Stimulated activated CD4-positive, alpha-beta T cell treated with anti-CD3 and anti-CD28 coated beads, Interleukin-15, amount 100 ng/mL, for 1 hour (primary cell): ENCODE results near the gene TNFAIP6.
"Not testable (repeated sequence)": the region's sequence is repeated elsewhere in the genome, so short reads cannot be mapped to it uniquely, and the experiment has no call there.

Experiments
- DNase-seq, 2 donors: peaks; one replicate each; pipeline ENCODE4 v3.0.0-alpha.2; 2020; ENCODE audit warnings: low read depth in 1 of 2, low spot score in 1 of 2

TNFAIP6 gene

GRCh38 chr2:151357359-151357758 is at the start of gene TNFAIP6:
TNFAIP6 (plus strand) TSS chr2:151357592; CDS start chr2:151357667, 75 bp downstream.
- no peak for DNase-seq

DNA sequence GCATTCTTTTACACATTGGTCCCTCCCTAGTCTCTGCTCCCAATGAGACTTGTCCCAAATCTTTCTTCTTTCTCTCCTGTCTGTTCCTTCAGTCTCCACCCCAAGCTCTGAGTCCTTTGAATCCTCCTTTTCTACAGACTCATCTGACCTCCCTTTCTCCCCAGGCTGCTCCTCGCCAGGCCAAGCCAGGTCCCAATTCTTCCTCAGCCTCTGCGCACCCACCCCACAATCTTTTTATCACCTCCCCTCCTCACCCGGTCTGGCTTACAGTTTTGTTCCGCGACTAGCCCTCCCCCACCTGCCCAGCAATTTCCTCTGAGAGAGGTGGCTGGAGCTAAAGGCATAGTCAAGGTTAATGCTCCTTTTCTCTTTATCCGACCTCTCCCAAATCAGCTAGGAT is 47.1 kb upstream of the TNFAIP6 start:
- not testable (repeated sequence) for DNase-seq

DNA sequence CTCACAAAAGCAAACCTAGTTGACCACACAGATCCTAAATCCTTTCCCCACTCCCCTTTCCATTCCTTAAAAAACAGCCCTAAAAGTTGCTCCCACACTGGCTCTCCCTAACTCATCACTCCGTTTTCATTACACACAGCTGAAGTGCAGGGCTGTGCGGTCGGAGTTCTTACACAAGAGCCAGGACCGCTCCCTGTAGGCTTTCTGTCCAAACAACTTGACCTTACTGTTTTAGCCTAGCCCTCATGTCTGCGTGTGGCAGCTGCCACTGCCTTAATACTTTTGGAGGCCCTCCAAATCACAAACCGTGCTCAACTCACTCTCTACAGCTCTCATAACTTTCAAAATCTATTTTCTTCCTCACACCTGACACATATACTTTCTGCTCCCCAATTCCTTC is 45.0 kb upstream of the TNFAIP6 start:
- not testable (repeated sequence) for DNase-seq

GRCh38 chr2:151315381-151315903 is 42.0 kb upstream of the TNFAIP6 start:
- no peak for DNase-seq

GRCh38 chr2:151325581-151326095 is 31.8 kb upstream of the TNFAIP6 start:
- no peak for DNase-seq

- DNase-seq = no peak
Observed at GRCh38 chr2:151326554-151326953, 30.8 kb upstream of the TNFAIP6 start.

DNA sequence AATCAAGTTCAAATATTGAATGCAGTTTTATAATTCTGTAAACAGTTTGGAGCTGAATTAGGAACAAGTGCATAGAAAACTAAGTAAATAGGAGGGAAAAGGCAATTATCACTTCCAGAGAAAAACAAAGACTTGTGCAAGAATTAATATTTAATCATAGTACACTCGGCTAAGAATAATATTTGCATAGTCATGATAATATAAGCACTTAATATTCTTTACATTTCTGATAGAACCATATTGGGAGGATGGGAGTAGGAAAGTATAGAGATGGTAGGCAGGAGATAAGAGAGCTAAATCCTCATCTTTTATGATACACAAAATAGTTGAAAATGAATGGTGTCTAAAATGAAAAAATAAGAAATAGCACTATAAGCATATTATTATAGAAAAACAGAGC is 27.4 kb upstream of the TNFAIP6 start:
- DNase-seq = no peak

DNA sequence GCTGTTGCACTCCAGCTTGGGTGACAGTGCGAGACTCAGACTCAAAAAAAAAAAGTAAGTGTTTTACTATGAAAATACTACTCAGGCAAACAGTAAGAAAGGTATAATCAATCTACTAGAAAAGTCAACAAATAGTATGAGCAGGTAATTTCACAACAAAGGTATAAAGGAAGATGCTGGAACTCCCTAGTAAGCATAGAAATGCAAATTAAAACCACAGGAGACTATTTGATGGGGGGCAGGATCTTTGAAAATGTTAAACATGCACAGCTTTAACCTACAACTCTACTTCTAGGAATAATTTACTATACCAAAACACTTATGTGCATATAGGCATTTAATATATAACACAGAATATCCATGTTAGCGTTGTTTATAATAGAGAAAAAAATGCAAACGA is 24.3 kb upstream of the TNFAIP6 start:
- no peak for DNase-seq

- DNase-seq = no peak
Observed at GRCh38 chr2:151334082-151334815, 23.1 kb upstream of the TNFAIP6 start.

DNA sequence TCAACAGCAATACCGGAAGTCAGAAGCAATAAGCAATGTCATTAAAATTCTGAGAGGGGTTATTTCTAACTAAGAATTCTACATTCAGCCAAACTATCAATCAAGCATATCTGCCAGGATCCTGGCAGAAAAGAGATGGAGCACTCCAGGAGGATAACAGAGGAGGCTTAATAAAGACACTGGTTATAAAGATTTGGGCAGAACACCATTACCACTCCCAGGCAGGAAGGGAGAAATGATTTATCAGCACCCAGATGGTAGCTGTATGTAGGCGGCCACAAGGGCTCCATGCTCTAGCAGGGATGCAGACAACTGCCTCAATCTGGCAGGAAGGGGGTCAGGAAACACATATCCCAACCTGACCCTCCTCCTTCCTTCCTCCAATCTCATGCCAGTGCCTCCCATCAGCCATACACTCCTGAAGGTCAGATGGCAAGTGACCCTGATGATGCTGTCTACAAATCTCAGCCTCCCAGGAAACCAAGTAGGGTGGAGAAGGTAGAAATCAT is 20.5 kb upstream of the TNFAIP6 start:
- no peak for DNase-seq

DNA sequence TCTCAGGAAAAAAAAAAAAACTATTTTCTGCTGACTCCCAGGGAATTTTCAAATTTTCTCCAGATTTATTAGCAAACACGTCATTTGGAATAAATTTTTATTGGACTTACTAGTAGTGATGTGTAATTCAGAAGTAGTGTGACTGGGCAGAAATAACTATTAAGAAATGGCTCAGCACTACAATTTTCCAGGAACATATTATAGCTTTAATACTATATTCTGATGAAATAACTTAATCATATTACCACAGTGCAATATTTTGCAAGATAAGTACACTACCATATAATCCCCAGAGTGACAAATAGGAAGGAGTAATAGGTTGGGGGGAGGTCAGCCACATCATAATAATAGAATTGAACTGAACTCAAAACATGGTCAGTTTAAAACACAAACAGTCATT is 19.7 kb upstream of the TNFAIP6 start:
- DNase-seq = no peak

GRCh38 chr2:151338115-151338514 is 19.3 kb upstream of the TNFAIP6 start:
- DNase-seq = no peak

DNA sequence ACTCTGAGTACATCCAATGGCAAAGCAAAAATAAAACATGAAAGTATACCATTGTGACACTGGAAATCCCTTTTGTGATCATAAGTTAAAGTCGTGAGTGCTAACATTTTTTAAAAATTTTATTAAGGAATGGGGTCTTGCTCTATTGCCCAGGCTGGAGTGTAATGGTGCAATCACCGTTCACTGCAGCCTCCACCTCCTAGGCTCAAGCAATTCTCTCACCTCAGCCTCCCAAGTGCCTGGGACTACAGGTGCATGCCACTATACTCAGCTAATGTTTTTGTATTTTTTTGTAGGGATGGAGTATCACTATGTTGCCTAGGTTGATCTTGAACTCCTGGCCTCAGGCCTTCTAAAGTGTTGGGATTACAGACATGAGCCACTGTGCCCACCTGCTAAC is 14.3 kb upstream of the TNFAIP6 start:
- DNase-seq = no peak

DNA sequence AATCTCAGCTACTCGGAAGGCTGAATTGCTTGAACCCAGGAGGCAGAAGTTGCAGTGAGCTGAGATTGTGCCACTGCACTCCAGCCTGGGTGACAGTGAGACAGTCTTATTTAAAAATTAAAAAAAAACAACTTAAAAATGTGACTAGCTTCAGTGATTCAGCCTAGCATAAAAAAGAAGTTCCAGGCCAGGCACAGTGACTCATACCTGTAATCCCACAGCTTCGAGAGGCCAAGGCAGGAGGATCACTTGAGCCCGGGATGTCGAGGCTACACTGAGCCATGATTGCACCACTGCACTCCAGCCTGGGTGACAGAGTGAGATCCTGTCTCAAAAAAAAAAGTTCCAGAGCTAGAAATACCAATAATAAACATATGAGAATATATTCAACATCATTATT is 13.2 kb upstream of the TNFAIP6 start:
- DNase-seq = not testable (repeated sequence)

GRCh38 chr2:151344906-151345305 is 12.5 kb upstream of the TNFAIP6 start:
- DNase-seq = no peak

GRCh38 chr2:151347294-151347693 is 10.1 kb upstream of the TNFAIP6 start:
- no peak for DNase-seq

- DNase-seq = no peak
Observed at GRCh38 chr2:151347906-151348305, 9.5 kb upstream of the TNFAIP6 start.

DNA sequence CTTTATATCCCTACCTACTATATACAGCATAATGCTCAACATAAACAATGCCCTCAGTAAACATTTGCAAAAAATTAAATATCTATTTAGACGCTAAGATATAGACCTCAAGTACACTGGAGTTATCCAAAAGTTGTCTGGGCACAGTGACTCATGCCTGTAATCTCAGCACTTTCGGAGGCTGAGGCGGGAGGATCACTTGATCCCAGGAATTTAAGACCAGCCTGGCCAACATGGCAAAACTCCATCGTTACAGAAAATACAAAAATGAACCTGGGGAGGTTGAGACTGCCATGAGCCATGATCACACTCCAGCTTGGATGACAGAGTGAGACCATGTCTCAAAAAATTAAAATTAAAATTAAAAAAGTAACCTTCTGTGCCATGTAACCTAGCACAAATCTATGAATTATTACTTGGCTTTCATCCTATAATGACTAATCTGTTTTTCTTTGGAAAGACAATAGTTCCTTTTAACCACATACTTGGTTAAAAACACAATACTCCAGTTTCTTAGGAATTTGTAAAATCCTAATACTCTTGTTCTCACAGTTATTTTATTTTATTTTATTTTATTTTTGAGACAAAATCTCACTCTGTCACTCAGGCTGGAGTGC is 6.7 kb upstream of the TNFAIP6 start:
- no peak for DNase-seq

GRCh38 chr2:151353995-151354394 is 3.4 kb upstream of the TNFAIP6 start:
- no peak for DNase-seq

DNA sequence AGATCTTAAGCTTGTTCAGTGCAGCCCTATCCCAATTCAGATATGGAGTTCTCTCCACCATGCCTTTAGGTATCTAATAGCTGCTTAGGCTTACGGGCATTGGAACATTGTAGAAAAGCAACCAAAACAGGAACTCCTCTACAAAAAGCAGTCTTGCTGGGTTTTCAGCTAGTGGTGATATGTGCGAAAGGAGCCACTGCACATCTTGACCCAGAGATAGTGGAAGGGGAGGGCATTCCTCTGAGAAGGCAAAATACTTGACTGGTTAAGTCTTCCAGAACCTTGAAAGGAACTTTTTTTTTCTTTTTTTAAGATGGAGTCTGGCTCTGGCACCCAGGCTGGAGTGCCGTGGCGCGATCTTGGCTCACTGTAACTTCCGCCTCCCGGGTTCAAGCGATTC is 2.6 kb upstream of the TNFAIP6 start:
- no peak for DNase-seq

DNA sequence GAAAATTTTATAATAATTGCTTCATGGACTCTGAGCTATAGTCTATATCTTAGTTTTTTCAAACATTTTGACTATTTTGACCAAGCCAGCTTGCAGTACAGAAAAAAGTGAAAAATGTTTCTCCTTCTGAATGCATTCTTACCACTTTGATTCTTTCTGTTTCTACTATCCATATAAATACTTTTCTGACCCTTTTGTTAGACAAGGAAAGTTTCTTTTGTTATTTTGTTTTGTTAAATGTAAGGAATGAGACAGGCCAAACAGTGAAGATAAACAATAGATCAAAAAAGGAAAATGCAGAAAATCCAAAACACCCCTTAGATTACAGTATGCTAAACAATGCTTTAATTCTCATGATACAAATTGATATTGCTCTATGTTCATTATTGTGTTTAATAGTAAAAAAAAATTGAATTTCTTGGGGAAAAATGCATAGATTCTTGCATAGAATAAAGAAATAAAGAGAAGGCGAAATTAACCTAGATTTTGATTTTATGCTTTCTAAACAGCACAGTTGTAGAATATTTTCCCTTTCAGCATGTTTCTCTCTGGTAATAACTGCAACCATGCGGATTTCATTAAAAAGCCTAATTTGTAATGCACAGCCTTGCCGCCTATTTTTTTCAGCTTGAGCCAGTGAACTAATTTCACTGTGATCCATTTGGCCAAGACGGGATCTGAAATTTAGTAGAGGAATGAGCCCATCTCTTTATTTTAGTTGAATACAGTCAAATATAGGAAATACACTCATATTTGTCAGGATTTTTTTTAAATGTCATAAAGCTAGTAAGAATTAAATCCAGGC is 976 bp downstream of the TNFAIP6 start:
- DNase-seq = no peak
